ENCODE data around the gene LRP1B. TPM values are rescaled to one million over a fixed set of nuclear protein-coding genes. Genes with fewer than 3 reads are reported as not detected.

Gene LRP1B
- total RNA-seq, 4 donors from 2014 or later = 0.85 to 3.3 (median 1.1) TPM; not detected in 1

DNA sequence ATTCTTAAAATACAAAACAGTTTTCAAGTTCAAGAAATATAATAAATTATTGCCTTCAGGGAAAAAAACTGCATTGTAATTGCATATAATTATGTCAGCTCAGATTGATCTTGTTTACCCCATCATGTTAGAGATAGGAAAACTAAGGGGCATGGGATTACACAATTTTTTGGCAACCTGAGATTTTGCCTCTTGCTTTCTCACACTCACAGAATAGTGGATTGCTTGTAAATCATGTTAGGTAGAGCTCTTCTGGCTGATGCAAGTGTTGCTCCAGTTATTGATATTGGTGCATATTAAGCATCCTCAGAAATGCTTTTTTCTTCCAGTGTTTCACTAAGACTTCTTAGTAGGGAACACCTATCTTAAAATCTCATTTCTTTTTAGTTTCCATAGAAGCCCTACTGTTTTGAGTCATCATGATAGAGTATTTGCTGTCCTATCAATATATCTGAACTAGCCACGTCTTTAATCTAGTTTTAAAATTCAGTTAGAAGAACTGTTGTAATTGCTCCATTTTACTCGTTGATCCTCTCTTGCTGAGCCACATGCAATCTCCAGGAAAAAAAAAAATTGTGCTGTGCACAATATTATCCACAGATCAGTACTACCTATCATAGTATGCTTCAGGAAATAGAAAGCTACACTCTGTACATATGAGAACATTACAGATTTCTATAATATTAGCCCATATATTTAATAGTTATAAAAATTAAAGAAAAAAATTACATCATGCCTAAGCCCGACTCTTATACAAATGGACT, 393.1 kb downstream of the LRP1B start:
- no peak overlapping the region for H3K27ac ChIP-seq
- no peaks in the 10 kb centered on the region for H3K27me3 ChIP-seq
- H3K9me3 ChIP-seq = no peaks in the 10 kb centered on the region
- no peak for DNase-seq
- no peaks in the 10 kb centered on the region for H3K36me3 ChIP-seq
- TF ChIP-seq, protein P1, sequence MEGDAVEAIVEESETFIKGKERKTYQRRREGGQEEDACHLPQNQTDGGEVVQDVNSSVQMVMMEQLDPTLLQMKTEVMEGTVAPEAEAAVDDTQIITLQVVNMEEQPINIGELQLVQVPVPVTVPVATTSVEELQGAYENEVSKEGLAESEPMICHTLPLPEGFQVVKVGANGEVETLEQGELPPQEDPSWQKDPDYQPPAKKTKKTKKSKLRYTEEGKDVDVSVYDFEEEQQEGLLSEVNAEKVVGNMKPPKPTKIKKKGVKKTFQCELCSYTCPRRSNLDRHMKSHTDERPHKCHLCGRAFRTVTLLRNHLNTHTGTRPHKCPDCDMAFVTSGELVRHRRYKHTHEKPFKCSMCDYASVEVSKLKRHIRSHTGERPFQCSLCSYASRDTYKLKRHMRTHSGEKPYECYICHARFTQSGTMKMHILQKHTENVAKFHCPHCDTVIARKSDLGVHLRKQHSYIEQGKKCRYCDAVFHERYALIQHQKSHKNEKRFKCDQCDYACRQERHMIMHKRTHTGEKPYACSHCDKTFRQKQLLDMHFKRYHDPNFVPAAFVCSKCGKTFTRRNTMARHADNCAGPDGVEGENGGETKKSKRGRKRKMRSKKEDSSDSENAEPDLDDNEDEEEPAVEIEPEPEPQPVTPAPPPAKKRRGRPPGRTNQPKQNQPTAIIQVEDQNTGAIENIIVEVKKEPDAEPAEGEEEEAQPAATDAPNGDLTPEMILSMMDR (IDR thresholded peaks at IDR 0.05) = no peak
- no peak for TF ChIP-seq POLR2A (IDR thresholded peaks at IDR 0.05)
- no peak overlapping the region for H3K4me3 ChIP-seq
- H3K4me1 ChIP-seq = no peaks in the 10 kb centered on the region

DNA sequence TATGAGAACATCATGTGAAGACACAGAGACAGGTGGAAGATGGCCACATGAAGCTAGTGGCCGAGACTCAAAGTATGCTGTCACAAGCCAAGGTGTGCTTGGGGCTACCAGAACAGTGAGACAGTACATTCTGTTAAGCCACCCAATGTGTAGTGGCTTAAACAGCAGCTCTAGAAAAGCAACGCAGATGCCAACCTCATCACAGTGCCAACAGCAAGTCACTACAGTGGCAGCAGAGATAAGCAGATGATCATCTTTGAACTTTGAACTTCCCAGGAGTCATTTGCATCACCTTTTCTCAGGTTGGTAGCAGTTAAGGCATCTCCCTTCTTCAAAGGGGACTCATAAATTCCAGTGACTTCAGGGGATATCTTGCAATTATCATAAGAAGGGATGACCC, 394.4 kb downstream of the LRP1B start:
- DNase-seq = no peak
- H3K9me3 ChIP-seq = no peaks in the 10 kb centered on the region
- H3K4me3 ChIP-seq = no peak overlapping the region
- no peaks in the 10 kb centered on the region for H3K4me1 ChIP-seq
- H3K36me3 ChIP-seq = no peaks in the 10 kb centered on the region
- TF ChIP-seq, protein P1 (IDR thresholded peaks at IDR 0.05) = no peak
- no peak for TF ChIP-seq POLR2A (IDR thresholded peaks at IDR 0.05)
- H3K27me3 ChIP-seq = no peaks in the 10 kb centered on the region
- H3K27ac ChIP-seq = no peak overlapping the region

GRCh38 chr2:141728886-141729285, 401.9 kb downstream of the LRP1B start:
- Histone ChIP-seq H3K27me3 (no peaks in the 10 kb centered on the region), H3K27ac (no peak overlapping the region), H3K4me3 (no peak overlapping the region), H3K4me1 (no peaks in the 10 kb centered on the region), H3K9me3 (no peaks in the 10 kb centered on the region), H3K36me3 (no peaks in the 10 kb centered on the region)
- TF ChIP-seq POLR2A (IDR thresholded peaks at IDR 0.05) = no peak
- no peak for DNase-seq

DNA sequence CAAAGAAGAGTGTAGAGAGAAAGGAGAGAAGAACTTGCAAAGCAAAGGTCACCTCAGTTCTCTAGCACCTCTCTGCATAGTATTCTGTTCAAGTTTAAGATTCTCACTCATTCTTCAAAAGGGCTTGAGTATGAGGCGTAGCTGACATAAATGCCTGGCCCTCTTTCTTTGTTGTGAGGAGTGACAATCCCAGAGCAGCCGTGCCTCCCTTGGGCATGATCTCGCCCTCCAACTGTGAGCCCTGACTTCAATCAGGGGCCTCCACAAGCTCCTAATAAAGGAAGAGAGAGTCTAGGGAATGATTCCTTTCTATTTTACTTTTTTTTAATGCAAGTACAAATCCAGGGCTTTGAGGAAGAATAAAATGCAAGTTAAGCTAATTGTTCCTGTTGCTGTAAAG, 402.7 kb downstream of the LRP1B start:
- H3K4me1 ChIP-seq = no peaks in the 10 kb centered on the region
- H3K4me3 ChIP-seq = no peak overlapping the region
- no peaks in the 10 kb centered on the region for H3K9me3 ChIP-seq
- no peaks in the 10 kb centered on the region for H3K36me3 ChIP-seq
- H3K27ac ChIP-seq = no peak overlapping the region
- no peaks in the 10 kb centered on the region for H3K27me3 ChIP-seq
- no peak for DNase-seq
- TF ChIP-seq, protein P1 (IDR thresholded peaks at IDR 0.05) = no peak
- TF ChIP-seq POLR2A (IDR thresholded peaks at IDR 0.05) = no peak

- H3K27me3 ChIP-seq = no peaks in the 10 kb centered on the region
- DNase-seq = no peak
- no peaks in the 10 kb centered on the region for H3K9me3 ChIP-seq
- H3K27ac ChIP-seq = no peak overlapping the region
- TF ChIP-seq, protein P1 (IDR thresholded peaks at IDR 0.05) = no peak
- no peak for TF ChIP-seq POLR2A (IDR thresholded peaks at IDR 0.05)
- no peaks in the 10 kb centered on the region for H3K36me3 ChIP-seq
- H3K4me1 ChIP-seq = no peaks in the 10 kb centered on the region
- no peak overlapping the region for H3K4me3 ChIP-seq
Observed at GRCh38 chr2:141724426-141724825, 406.4 kb downstream of the LRP1B start.

DNA sequence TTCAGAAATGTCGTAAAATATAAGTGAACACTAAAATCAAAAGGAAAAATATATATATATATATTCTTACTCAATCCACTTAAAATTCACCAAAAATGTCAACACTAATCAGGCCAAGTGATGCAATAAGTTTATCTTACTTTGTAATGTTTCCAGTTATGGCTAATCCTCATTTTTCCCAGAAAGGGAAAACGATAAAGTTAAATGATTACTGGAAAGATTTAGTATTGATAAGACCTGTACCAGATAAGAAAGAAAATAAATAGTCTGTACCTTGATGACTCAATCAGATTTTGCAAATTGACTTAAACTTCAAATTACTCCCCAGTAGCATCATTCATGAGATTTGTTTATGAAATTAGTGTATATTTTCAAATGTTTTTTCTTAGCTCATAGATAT, 407.0 kb downstream of the LRP1B start:
- H3K27ac ChIP-seq = no peak overlapping the region
- no peaks in the 10 kb centered on the region for H3K36me3 ChIP-seq
- no peak for DNase-seq
- no peaks in the 10 kb centered on the region for H3K4me1 ChIP-seq
- H3K9me3 ChIP-seq = no peaks in the 10 kb centered on the region
- no peak overlapping the region for H3K4me3 ChIP-seq
- H3K27me3 ChIP-seq = no peaks in the 10 kb centered on the region
- TF ChIP-seq, protein P1 (IDR thresholded peaks at IDR 0.05) = no peak
- no peak for TF ChIP-seq POLR2A (IDR thresholded peaks at IDR 0.05)

Data from Peyer's patch (tissue), 4 donors.